Erythroblast (primary cell): ENCODE measurements around the gene GCLC.

Source experiments
- GATA1 ChIP-seq: IDR thresholded peaks from 2 replicates; pipeline ENCODE4 v1.6.1; 2011; ENCODE audit warnings: low read depth, mild to moderate bottlenecking, control low read depth, low read length, moderate library complexity
- POLR2A ChIP-seq: IDR thresholded peaks from 2 replicates; pipeline ENCODE4 v1.6.1; 2011; ENCODE audit warnings: mild to moderate bottlenecking, low read length

DNA sequence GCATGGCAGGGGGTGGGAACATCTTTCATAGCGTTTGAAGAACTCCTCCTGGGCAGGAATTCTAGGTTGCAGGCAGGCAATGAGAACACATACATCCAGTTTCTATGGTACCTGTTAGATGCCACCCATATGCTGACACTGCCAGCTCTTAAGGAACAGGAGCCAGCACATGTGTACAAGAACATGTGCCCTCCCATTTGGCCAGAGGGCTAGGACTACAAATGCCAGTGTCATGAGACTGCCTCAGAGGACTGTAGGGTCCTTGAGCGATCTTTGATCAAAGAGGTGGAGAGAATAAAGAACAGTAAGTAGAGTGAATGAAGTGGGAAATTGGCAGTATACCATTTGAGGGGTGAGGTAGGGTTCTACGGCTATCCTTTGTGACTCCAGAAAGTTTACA is 45.8 kb downstream of the GCLC start:
- no peak for TF ChIP-seq POLR2A
- no peak for TF ChIP-seq GATA1
